HG02678 (cell line): Measurements from ENCODE around the gene PEX5L.

ENCODE experiments used
- ATAC-seq: cut with Tn5 transposase; IDR thresholded peaks from one replicate; pipeline ENCODE4 v1.9.1; 2021; ENCODE audit warnings: mild to moderate bottlenecking, moderate library complexity; ENCODE audit not compliant: unreplicated experiment

The PEX5L gene

GRCh38 chr3:179958143-179958542 is 78.6 kb downstream of the PEX5L start:
- ATAC-seq, result no peak

DNA sequence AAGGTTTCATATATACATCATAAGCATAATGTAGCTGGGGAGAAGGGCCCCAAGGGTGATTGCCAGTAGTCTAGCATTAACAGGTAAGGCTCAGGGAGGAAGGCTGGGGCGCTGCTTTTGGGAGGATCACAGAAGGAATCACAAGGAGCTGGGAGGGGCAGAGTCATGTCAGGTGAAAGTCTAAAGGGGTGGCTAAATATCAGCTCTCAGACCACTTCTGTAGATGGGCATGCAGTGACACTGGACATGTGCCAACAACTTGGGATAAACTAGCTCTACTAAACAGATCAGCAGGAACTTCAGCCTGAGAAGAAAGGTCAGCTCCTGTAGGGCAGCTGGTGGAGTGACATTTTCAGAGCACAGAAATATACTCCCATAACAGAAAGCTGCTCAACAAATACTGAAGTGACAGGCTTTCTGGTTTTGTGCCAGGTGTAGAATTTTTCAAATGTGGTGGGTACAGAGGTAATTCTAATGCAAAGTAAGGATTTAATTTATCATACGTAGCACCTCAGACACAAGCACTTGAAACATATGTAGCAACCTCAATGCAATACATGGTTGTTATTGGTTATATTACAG is 79.4 kb downstream of the PEX5L start:
- peak; percentile 23 for ATAC-seq

DNA sequence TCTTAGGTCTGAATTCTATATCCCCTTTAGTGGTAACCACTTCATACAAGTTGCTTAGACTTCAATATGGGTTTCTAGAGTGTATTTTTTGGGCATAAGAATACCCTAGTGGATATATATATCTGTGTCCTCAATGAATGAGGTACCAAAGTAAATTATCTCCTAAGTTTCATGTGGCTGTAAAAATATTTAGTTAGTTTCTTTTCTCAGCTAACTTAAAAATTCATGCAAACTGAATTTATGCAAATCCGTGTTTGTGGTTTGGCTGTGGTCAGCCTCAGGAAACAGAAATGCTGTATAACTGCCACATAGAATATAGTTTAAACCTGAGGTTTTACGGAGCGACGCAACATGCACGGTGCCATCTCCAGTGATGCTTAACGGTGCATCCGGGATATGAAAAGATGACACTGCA is 80.3 kb downstream of the PEX5L start:
- peak; percentile 87 for ATAC-seq

DNA sequence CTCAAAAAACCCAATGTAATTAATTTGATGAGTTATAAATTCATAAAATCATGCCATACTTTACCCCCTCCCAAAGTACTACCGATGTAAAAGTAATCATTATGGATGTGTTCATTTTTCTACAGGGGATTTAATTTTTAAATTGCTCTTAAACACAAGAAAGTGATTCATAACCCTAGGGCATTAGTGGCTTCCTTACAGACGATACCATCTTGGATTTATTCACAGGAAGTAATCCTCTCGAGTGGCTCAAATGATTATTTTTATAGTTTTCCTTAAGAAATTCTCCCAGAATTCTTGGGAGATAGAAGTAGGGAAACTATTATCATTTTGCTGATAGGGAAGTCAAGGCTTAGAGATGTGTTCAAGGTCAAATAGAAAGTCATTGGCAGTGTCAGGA is 80.9 kb downstream of the PEX5L start:
- no peak for ATAC-seq

- ATAC-seq, result no peak
These were observed 81.5 kb downstream of the PEX5L start for GRCh38 chr3:179955286-179955685.

DNA sequence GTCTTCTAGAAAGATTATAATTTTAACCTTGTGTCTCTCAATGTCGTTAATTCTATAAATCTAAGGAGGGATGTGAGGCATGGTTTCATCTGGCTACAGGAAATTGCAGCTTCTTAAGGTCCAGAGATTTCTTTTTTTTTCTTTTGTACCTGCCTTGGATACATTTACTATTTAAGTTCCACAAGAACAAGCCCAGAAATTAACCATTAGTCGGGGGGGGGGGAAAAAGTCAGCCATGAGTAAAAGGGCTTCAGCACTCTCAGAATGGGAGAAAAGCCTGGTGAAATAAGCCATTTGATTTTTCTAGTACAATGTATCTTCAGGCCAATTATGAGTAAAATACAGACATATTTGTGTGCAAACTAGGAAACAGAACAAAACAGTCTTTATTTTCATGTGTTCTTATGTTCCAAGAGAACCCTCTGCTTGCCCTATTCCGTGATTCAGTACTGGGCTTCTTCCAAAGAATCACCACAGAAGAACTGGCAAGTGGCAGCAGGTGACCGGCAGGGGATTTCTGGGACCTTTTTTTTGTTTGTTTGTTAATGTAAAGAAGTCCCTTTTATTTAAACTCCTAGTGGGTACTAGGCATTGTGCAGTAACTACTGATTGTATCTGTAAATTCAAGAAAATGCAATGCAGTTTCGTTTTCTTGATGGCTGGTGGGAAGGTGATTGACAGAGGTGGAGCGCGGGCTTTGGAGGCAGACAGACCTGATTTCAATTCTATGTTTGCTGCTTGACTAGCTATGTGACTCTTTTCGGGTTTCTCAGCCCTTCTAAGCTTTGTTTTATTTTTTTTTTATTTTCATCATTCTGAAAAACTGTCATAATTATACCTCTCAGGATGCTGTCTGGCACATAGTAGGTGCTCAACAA is 82.5 kb downstream of the PEX5L start:
- no peak for ATAC-seq

DNA sequence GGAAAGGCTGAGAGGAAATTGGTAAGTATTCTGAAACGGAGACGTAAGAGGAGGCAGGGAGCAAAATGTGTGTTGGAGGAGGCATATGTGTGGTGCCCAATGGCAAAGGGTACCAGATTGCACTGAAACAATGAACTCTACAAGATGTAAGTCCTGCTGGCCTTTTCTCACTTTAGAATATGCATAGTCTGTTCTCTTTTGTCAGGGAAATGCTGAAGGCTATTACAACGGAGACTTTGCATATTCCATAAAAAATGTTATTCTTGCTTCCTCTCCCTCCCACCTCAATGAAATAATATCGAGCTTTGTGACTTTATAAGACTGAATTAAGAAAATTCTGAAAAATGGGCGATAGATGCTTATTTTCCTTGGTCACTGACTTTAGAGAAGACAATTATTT is 85.9 kb downstream of the PEX5L start:
- no peak for ATAC-seq

- peak; percentile 15 for ATAC-seq
These were observed 86.9 kb downstream of the PEX5L start for GRCh38 chr3:179949869-179950268.

GRCh38 chr3:179949412-179949811 is 87.3 kb downstream of the PEX5L start:
- peak; percentile 98 for ATAC-seq

- ATAC-seq, result no peak
These were observed 88.0 kb downstream of the PEX5L start for GRCh38 chr3:179948740-179949139.

- ATAC-seq, result no peak
These were observed 91.2 kb downstream of the PEX5L start for GRCh38 chr3:179945569-179945968.

GRCh38 chr3:179943117-179943880 is 93.4 kb downstream of the PEX5L start:
- no peak for ATAC-seq

GRCh38 chr3:179942553-179943075 is 94.1 kb downstream of the PEX5L start:
- peak; percentile 23 for ATAC-seq

- ATAC-seq, result no peak
These were observed 101.0 kb downstream of the PEX5L start for GRCh38 chr3:179935710-179936109.

- ATAC-seq, result no peak
These were observed 102.8 kb downstream of the PEX5L start for GRCh38 chr3:179933914-179934313.

- no peak for ATAC-seq
These were observed 103.7 kb downstream of the PEX5L start for GRCh38 chr3:179933080-179933479.

GRCh38 chr3:179932674-179933073 is 104.1 kb downstream of the PEX5L start:
- no peak for ATAC-seq

GRCh38 chr3:179929091-179929529 is 107.6 kb downstream of the PEX5L start:
- ATAC-seq, result peak; percentile 68

- no peak for ATAC-seq
These were observed 109.5 kb downstream of the PEX5L start for GRCh38 chr3:179927191-179927590.

GRCh38 chr3:179921951-179922350 is 114.8 kb downstream of the PEX5L start:
- ATAC-seq, result no peak

- peak; percentile 98 for ATAC-seq
These were observed 115.2 kb downstream of the PEX5L start for GRCh38 chr3:179921500-179921899.
